Stomach (tissue), 4 donors: ENCODE measurements around the gene CLCN2.

Source experiments
- POLR2A ChIP-seq, 4 donors: fragments of 450-650 bp; IDR thresholded peaks; one replicate each; pipeline ENCODE4 v1.6.1; 2016; ENCODE audit warnings: antibody characterized with exemption in 4 of 4, control low read depth in 2 of 4, mild to moderate bottlenecking in 1 of 4, moderate library complexity in 1 of 4
- POLR2AphosphoS5 ChIP-seq, 3 donors: sonication (generic); formaldehyde crosslinking; IDR thresholded peaks; one replicate each; pipeline ENCODE4 v1.6.1; 2016; ENCODE audit warnings: antibody characterized with exemption in 3 of 3
- TF ChIP-seq, protein P1 (sequence below), 7 experiments: fragments of 450-650 bp in 4 of 7; fragments of 200-600 bp in 3 of 7; sonication (generic) in 3 of 7; IDR thresholded peaks; one replicate each; pipeline ENCODE4 v1.5.1; 2016 to 2019; ENCODE audit warnings: antibody characterized with exemption in 7 of 7, control low read depth in 2 of 7, mild to moderate bottlenecking in 1 of 7

DNA sequence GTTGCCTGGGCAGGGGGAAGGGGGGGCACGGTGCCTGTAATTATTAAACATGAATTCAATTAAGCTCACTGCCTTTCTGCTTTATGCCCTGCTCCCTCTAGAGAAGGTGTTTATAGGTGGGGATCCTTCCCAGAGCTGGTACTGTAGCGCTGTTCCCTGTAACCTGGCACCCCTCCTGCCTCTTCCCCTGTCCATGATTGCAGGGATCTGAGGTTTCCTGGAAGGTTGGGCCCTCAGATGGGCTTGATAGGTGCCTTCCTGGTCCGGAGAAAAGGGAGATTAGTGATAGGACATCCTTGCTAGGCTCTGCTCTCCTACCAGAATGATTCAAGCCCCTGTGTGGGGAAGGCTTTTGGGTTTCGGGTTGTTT lies 26.1 kb downstream of the CLCN2 start:
- TF ChIP-seq POLR2AphosphoS5 (IDR thresholded peaks at IDR 0.05) = no peak
- TF ChIP-seq POLR2A (IDR thresholded peaks at IDR 0.05) = no peak
- TF ChIP-seq, protein P1, sequence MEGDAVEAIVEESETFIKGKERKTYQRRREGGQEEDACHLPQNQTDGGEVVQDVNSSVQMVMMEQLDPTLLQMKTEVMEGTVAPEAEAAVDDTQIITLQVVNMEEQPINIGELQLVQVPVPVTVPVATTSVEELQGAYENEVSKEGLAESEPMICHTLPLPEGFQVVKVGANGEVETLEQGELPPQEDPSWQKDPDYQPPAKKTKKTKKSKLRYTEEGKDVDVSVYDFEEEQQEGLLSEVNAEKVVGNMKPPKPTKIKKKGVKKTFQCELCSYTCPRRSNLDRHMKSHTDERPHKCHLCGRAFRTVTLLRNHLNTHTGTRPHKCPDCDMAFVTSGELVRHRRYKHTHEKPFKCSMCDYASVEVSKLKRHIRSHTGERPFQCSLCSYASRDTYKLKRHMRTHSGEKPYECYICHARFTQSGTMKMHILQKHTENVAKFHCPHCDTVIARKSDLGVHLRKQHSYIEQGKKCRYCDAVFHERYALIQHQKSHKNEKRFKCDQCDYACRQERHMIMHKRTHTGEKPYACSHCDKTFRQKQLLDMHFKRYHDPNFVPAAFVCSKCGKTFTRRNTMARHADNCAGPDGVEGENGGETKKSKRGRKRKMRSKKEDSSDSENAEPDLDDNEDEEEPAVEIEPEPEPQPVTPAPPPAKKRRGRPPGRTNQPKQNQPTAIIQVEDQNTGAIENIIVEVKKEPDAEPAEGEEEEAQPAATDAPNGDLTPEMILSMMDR (IDR thresholded peaks at IDR 0.05) = no peak
